ENCODE results near the gene TNFAIP8.

Gene TNFAIP8

GRCh38 chr5:119329666-119330065 lies 26.2 kb upstream of the TNFAIP8 start:
- no peak for DNase-seq (ENCODE audit: low spot score)

GRCh38 chr5:119330367-119331183 lies 25.2 kb upstream of the TNFAIP8 start:
- DNase-seq (ENCODE audit: low spot score): no peak

- DNase-seq (ENCODE audit: low spot score): no peak
Measured at GRCh38 chr5:119331566-119332095, 24.2 kb upstream of the TNFAIP8 start.

DNA sequence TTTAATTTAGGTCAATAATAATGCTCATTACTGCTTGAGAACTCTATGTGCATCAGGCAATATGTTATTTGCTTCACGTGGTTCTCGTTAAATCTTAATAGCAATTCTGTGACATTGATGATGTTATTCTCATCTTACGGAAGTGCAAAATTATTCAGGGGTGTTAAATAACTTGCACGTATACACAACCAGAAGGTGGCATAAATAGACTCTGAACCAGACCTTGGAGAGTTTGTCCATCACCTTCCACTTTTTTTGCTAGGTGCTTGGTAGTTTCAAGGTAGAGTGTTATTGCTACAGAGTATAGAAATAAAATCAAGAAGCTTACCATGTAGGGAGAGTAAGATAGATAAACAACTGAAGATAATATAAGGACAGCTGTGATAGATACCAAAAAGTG lies 23.6 kb upstream of the TNFAIP8 start:
- DNase-seq (ENCODE audit: low spot score): no peak

- DNase-seq (ENCODE audit: low spot score): no peak
Measured at GRCh38 chr5:119332978-119333401, 22.8 kb upstream of the TNFAIP8 start.

GRCh38 chr5:119333421-119333851 lies 22.4 kb upstream of the TNFAIP8 start:
- DNase-seq (ENCODE audit: low spot score): no peak

GRCh38 chr5:119335261-119335677 lies 20.6 kb upstream of the TNFAIP8 start:
- DNase-seq (ENCODE audit: low spot score): no peak

- no peak for DNase-seq (ENCODE audit: low spot score)
Measured at GRCh38 chr5:119336262-119336661, 19.6 kb upstream of the TNFAIP8 start.

- no peak for DNase-seq (ENCODE audit: low spot score)
Measured at GRCh38 chr5:119336845-119337580, 18.8 kb upstream of the TNFAIP8 start.

DNA sequence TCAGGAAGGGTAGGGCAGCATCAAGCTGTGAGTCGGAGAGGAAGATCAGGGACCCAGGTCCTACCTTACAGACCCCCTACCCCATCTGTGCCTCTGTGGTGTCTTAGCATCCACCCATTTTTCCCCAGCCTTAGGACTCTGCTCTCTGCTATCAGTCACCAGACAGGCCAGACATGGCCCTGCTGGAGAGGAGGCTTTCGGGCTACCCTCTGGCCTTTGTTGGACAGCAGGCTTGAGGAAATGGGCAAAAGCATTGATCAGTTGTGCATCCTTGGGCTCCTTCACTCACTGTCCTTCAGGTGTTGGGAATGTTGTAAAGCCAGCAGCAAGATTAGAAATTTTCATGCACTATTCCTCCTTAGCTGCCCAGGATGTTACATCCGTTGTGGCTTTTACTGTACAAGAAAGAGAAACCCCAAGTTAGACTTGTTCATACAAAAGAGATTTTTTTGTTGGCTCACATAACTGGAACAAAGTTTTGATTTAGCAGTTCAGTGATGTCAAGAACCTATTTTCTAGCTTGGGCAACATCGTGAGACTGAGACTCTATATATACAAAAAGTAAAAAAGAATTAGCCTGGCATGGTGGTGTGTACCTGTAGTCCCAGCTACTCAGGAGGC lies 17.4 kb upstream of the TNFAIP8 start:
- no peak for DNase-seq (ENCODE audit: low spot score)

DNA sequence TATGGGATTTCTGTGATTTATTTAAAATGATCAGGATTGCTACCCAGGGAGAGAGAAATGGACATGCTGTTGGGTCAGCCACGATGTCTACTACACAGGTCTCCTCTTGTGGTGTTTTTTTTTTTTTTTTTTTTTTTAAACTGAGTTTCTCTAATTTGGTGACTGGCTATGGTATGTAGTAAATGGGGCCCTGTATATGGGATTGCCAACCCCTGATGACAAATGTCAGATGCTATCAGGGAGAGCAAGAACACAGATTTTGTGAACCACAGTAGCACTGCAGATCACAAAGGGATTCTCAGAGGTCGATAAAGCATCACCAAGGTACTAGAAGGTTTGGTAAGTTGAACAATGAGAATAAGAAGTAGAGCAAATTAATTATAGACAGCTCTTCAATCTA lies 16.5 kb upstream of the TNFAIP8 start:
- DNase-seq (ENCODE audit: low spot score): no peak

GRCh38 chr5:119339965-119340364 lies 15.9 kb upstream of the TNFAIP8 start:
- no peak for DNase-seq (ENCODE audit: low spot score)

DNA sequence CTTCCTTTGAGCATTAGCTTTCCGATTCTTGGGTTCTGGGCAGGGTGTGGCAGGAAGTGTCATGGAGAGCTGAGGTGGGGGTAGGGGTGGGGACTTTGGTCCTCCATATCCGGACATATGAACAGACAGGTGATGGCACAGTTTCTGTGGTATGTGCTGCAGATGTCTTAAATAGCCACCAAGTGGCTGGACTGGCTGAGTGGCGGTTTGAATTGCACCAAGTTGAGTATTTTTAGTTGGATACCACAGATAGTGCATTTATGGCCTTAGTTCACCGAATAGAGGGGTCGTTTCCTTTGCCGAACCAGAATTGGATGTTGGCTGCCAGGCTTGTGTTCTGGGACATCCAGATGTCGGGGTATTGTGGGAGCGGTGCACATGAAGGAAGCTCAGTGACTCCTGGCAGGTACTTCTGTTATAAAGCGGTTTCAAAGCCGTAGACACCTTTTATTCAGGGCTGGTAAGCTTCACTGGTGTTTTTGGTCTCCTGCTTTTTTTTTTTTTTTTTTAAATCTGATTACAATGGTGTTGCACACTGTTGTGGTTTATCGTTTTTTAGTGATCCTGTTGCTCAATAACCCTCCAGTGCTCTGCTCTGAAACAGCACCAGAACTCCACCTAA lies 15.1 kb upstream of the TNFAIP8 start:
- peak; percentile 43 for DNase-seq (ENCODE audit: low spot score)

DNA sequence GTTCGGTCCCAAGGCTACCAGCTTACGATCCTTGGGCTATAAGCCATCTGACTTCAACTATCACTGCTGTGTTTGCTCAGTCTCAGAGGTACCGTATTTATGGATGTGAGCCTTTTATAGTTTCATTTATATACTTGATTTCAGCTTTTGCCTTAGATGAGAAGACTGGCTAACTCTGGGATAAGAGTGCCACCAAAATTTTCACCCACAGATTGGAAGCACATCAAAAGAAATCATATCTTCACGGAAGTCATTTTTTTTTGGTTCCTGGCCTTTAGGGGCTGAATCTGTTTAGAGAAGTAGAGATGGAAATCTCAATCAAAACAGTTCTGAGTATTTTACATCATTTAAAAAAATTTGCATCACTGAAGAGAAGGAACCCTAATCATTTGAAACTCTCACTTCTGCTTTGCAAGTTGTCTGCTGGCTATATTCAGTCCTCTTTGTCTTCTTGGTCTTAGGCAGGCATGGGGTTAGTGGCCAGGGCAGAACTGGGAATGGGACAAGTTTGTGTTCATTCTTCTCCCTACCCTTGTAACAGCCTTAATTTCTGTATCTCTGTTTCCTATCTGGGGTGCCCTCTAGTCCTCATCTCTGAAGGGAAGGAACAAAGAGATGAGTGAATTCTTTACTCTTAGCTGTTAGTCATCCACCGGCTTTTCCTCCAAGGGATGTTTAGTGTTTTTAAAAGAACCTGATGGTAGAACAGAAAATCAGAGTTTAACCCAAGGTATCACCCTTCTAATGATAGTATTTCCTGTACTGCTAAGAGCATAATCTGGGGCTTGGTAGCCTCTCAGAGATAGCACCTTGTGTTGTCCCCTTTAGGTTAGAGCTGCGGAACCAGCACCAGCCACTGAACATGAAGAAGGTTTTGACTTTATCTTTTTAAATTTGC lies 14.1 kb upstream of the TNFAIP8 start:
- peak; percentile 50 for DNase-seq (ENCODE audit: low spot score)

DNA sequence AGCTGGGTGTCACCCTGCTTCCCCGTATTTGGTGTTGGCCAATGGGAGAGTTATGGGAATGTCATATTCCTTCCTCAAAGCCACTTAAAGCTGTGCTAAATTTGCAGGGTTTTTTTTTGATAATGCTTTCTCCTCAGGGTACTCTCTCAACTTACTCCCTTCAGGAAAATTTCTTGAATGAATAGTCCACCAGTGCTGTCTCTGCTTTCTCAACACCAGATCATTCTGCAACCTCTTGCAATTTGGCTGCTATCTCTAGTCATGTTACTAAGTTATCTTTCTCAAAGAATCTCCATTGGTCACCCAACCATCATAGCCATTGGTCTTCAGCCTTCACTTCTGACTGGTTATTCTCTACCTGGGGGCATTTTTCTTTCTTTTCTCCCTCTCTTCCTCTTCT lies 13.4 kb upstream of the TNFAIP8 start:
- DNase-seq (ENCODE audit: low spot score): no peak

GRCh38 chr5:119343052-119343451 lies 12.8 kb upstream of the TNFAIP8 start:
- DNase-seq (ENCODE audit: low spot score): no peak

DNA sequence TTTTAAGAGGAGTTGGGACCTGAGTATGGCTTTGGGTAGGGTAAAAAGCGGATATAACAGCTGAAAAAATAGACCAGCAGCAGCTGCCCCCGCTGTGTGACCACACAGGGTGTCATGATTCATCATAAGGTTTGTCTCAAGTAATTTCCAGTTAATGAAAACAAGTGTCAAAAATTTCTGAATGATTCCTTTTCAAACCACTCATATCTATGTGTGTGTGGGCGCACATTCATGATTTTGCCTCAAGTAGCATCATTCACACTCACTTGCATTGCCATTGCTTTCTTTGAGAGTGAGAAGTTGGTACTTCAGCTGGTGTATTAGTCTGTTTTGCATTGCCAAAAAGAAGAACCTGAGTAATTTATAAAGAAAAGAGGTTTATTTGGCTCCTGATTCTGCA lies 12.1 kb upstream of the TNFAIP8 start:
- DNase-seq (ENCODE audit: low spot score): no peak

DNA sequence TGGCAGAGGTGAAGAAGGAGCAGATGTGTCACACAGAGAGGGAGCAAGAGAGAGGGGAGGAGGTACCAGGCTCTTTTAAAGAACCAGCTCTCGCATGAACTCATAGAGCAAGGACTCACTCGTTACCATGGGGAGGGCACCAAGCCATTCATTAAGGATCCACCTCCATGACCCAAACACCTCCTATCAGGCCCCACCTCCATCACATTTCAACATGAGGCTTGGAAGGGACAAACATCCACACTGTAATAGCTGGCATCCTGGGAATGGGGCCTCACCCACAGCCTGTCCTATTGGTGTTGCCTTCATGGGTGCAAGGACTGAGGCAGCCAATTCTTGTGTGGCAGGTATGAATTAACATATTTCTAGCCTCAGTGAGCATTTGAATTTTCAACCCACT lies 11.6 kb upstream of the TNFAIP8 start:
- no peak for DNase-seq (ENCODE audit: low spot score)

DNA sequence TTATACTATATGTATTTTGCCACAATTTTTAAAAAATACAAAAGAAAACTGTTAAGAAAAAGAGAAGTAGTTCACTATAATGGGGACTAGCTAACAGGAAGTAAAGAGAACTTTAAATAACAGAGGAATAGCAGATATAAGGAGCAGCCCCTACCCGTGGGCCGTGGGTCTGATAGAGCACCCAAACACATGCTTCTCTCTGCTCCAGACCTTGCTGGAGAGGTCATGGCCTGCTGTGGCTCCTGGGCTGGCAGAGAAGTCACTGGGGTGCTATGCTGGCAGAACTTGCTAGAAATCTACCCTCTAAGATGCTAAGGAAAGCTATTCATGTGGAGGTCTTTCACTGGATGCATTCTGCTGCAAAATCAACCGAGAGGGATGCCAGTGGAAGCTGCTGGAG lies 10.0 kb upstream of the TNFAIP8 start:
- no peak for DNase-seq (ENCODE audit: low spot score)

DNA sequence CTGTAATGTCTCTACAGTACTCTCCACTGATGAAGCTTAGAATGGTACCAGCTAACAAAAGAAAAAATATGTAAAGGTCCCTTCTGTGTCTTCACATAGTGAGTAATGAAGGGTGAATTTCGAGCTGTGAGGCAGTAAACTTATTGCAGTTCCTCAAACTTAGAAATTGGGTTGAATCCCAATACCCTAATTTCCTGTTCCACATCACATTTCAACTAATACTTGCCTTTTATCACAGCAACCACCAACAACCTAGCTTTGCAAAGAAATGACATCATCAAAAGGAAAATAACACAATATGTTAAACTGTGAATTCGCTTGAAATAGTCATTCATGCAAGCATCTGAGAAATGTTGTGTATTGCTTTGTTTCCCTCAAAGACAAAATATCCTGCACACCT lies 9.4 kb upstream of the TNFAIP8 start:
- DNase-seq (ENCODE audit: low spot score): no peak

DNA sequence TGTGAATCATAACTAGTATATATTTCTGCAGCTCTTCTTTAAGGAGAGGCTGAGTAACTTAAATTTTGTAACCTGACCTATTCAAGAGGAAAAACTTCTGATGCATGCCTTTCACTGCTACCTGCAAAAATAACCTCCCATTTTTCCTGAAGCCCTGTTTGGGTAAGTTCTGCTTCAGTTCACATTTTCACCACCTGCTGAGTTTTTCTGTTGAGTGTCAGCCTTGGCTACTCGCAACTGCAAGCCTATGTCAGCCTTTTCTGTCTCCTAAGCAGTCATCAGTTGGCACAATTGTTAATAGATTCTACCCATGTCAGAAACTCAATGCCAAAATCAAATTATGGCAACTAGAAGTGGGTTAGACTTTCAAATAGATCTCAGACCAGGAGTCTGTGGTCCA lies 8.2 kb upstream of the TNFAIP8 start:
- no peak for DNase-seq (ENCODE audit: low spot score)
